ENCODE measurements around the gene DTL.

DNA sequence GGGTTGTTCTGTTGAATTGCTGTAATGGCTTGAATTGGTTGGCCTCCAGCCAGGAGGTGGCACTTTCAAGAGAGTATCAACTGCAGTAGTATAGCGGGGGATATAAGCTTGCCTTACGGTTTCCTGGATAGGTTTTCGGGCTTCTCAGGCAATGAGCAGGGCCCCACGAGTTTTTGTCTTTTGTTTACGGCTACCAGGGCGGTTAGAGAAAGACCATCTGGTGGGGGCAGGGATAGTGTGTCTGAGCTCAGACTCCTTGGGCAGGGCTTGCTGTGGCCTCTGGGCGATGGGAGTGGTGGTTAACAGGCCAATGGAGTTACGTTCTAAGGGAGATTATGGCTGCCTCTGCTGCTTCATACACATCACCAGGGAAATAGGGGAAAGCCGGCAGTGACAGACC lies 62.8 kb downstream of the DTL start:
- TF ChIP-seq, protein P1, sequence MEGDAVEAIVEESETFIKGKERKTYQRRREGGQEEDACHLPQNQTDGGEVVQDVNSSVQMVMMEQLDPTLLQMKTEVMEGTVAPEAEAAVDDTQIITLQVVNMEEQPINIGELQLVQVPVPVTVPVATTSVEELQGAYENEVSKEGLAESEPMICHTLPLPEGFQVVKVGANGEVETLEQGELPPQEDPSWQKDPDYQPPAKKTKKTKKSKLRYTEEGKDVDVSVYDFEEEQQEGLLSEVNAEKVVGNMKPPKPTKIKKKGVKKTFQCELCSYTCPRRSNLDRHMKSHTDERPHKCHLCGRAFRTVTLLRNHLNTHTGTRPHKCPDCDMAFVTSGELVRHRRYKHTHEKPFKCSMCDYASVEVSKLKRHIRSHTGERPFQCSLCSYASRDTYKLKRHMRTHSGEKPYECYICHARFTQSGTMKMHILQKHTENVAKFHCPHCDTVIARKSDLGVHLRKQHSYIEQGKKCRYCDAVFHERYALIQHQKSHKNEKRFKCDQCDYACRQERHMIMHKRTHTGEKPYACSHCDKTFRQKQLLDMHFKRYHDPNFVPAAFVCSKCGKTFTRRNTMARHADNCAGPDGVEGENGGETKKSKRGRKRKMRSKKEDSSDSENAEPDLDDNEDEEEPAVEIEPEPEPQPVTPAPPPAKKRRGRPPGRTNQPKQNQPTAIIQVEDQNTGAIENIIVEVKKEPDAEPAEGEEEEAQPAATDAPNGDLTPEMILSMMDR (IDR thresholded peaks at IDR 0.05): no peak
- TF ChIP-seq EP300 (IDR thresholded peaks at IDR 0.05): no peak
- no peak for TF ChIP-seq POLR2AphosphoS5 (IDR thresholded peaks at IDR 0.05)

Measured in stomach (tissue), 4 donors.